B cell (primary cell): Measurements from ENCODE around the gene OXTR. TPM values are rescaled to one million over a fixed set of nuclear protein-coding genes. Genes with fewer than 3 reads are reported as not detected.

Source experiments
- ATAC-seq: fragments of 200-7000 bp; cut with Tn5 transposase; one replicate; pipeline ENCODE4 v1.10.0; 2021; ENCODE audit warnings: low read depth, mild to moderate bottlenecking, moderate number of reproducible peaks, moderate library complexity
- CTCF ChIA-PET: fragments of 350-600 bp; sonication (Branson Sonifier 250); formaldehyde crosslinking; loops from one replicate; lab custom pipeline; 2021; ENCODE audit warnings: antibody characterized with exemption, inconsistent platforms; lab: Charles Lee
- POLR2A ChIA-PET: fragments of 350-600 bp; sonication (Branson Sonifier 250); formaldehyde crosslinking; loops from one replicate; lab custom pipeline; 2021; ENCODE audit warnings: antibody characterized with exemption; lab: Charles Lee
- DNase-seq: peaks from one replicate; pipeline ENCODE4 v3.0.0; 2013
- H2AFZ ChIP-seq: 2 replicates; pipeline ENCODE4 v1.6.1; 2012; ENCODE audit warnings: mild to moderate bottlenecking, low read depth, low read length; ENCODE audit not compliant: insufficient read depth, poor library complexity, severe bottlenecking
- H3K27ac ChIP-seq, 2 donors: 1 replicate in 1 of 2; 2 replicates in 1 of 2; pipeline ENCODE4 v1.5.1; 2012 to 2013; ENCODE audit warnings: low read length in 2 of 2, mild to moderate bottlenecking in 2 of 2, moderate library complexity in 1 of 2
- H3K27me3 ChIP-seq, 4 experiments: fragments of 200-600 bp in 1 of 4; sonication (generic) in 1 of 4; replicated peaks in 1 of 4; 1 replicate in 2 of 4; 2 replicates in 2 of 4; pipeline versions ENCODE4 v1.6.1 to v1.7.0; 2013 to 2016; ENCODE audit warnings: low read length in 3 of 4, mild to moderate bottlenecking in 2 of 4, mixed read lengths in 1 of 4, moderate library complexity in 1 of 4; ENCODE audit not compliant: insufficient read depth in 4 of 4, control insufficient read depth in 3 of 4; ENCODE audit errors: control extremely low read depth in 1 of 4
- H3K36me3 ChIP-seq, 2 experiments: replicated peaks in 1 of 2; 1 replicate in 1 of 2; 2 replicates in 1 of 2; pipeline versions ENCODE4 v1.6.1 to v1.7.1; 2013; ENCODE audit warnings: low read length in 1 of 2; ENCODE audit not compliant: insufficient read depth in 2 of 2, control insufficient read depth in 1 of 2; ENCODE audit errors: control extremely low read depth in 1 of 2, extremely low read depth in 1 of 2
- H3K4me1 ChIP-seq, 2 donors: fragments of 200-600 bp in 1 of 2; sonication (generic) in 1 of 2; 1 replicate in 1 of 2; 2 replicates in 1 of 2; pipeline versions ENCODE4 v1.5.1 to v1.6.1; 2013 to 2017; ENCODE audit warnings: low read length in 2 of 2; ENCODE audit not compliant: control insufficient read depth in 2 of 2, insufficient read depth in 2 of 2
- H3K4me2 ChIP-seq: replicated peaks from 2 replicates; pipeline ENCODE3; 2012; ENCODE audit warnings: mild to moderate bottlenecking, low read depth, low read length; ENCODE audit not compliant: poor library complexity, severe bottlenecking
- H3K4me3 ChIP-seq, 5 experiments: fragments of 200-600 bp in 1 of 5; sonication (generic) in 1 of 5; 1 replicate in 3 of 5; 2 replicates in 2 of 5; pipeline versions ENCODE4 v1.5.1 to v1.7.0; 2011 to 2016; ENCODE audit warnings: low read length in 4 of 5, mild to moderate bottlenecking in 4 of 5, low read depth in 2 of 5, control low read depth in 1 of 5, moderate library complexity in 1 of 5; ENCODE audit not compliant: insufficient read depth in 1 of 5; ENCODE audit errors: control extremely low read depth in 1 of 5, extremely low read depth in 1 of 5
- H3K79me2 ChIP-seq: fragments of 200-600 bp; sonication (generic); one replicate; pipeline ENCODE4 v1.6.0; 2016; ENCODE audit warnings: low read length; ENCODE audit not compliant: control insufficient read depth, insufficient read depth
- H3K9ac ChIP-seq: fragments of 200-600 bp; sonication (generic); 2 replicates; pipeline ENCODE4 v1.6.1; 2017; ENCODE audit warnings: mild to moderate bottlenecking, low read length, moderate library complexity
- H3K9me3 ChIP-seq, 3 donors: one replicate each; pipeline versions ENCODE4 v1.6.1 to v1.7.1; 2013; ENCODE audit warnings: low read length in 2 of 3; ENCODE audit not compliant: control insufficient read depth in 2 of 3, insufficient read depth in 1 of 3; ENCODE audit errors: control extremely low read depth in 1 of 3
- H4K20me1 ChIP-seq: 2 replicates; pipeline ENCODE4 v1.6.0; 2012; ENCODE audit warnings: mild to moderate bottlenecking, low read length; ENCODE audit not compliant: insufficient read depth, control insufficient read depth, poor library complexity, severe bottlenecking
- H3K27ac Mint-ChIP-seq: one replicate; pipeline ENCODE4 v1.8.0; 2021; ENCODE audit warnings: mixed read lengths
- H3K27me3 Mint-ChIP-seq: one replicate; pipeline ENCODE4 v1.8.0; 2021; ENCODE audit warnings: mixed read lengths
- H3K4me1 Mint-ChIP-seq: one replicate; pipeline ENCODE4 v1.8.0; 2021; ENCODE audit warnings: mixed read lengths
- H3K4me3 Mint-ChIP-seq: one replicate; pipeline ENCODE4 v1.8.0; 2021; ENCODE audit warnings: mixed read lengths
- H3K9me3 Mint-ChIP-seq: one replicate; pipeline ENCODE4 v1.8.0; 2022; ENCODE audit warnings: mixed read lengths; ENCODE audit not compliant: insufficient read depth
- CTCF ChIP-seq: fragments of 200-600 bp; IDR thresholded peaks from one replicate; pipeline ENCODE4 v1.8.0; 2022; ENCODE audit warnings: antibody characterized with exemption, mild to moderate bottlenecking
- EZH2 ChIP-seq: IDR thresholded peaks from 2 replicates; pipeline ENCODE4 v1.6.1; 2012; ENCODE audit warnings: borderline replicate concordance, low read depth, mild to moderate bottlenecking, moderate library complexity, low read length; ENCODE audit not compliant: insufficient read depth, poor library complexity, severe bottlenecking
- WGBS: methylation state at CpG from one replicate; pipeline ENCODE4 v1.1.5; 2013; ENCODE audit warnings: missing lambda C conversion rate; ENCODE audit not compliant: insufficient coverage; 5-methylcytosine and 5-hydroxymethylcytosine counted together
- intact Hi-C: fragments of 100-400 bp; cut with micrococcal nuclease; formaldehyde crosslinking; loops from one replicate; pipeline ENCODE4 v1.10.0; 2022
- polyA plus RNA-seq: library from polyadenylated mRNA; depleted of rRNA; stranded (reverse); fragments of >200 nt; gene quantifications from 2 replicates; pipeline ENCODE4 v1.2.3, GENCODE V29; 2012
- total RNA-seq, 2 donors: library from RNA; stranded (reverse); fragments of 120-200 nt in 1 of 2; gene quantifications; 1 replicate in 1 of 2; 2 replicates in 1 of 2; pipeline versions ENCODE4 v1.2.3 to v1.2.4, GENCODE V29; 2013 to 2022

OXTR gene
- total and polyA plus RNA-seq, 2 donors (not counting 1 experiment from before 2014, with no cell fraction given) = 0.13 to 0.17 TPM

DNA sequence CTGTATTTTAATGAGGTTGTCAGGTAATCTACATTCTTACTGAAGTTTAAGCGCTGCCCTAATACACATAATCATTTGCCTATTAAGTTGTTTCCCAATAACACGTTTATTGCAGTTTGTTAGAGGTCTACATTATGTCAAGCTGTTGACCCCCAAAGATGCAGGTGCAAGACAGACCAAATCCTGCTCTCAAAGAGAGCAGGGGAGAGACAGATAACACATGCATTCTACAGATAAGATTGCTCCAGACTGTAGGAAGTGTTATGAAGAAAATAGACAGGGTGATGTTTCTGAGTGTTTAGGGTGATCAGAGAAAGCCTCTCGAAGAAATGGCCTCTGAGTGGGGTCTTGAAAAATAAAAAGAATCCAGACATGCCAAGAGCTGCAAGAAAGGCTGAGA lies 24.8 kb upstream of the OXTR start:
- no peak overlapping the region for H3K27ac Mint-ChIP-seq
- H3K36me3 ChIP-seq = no peaks in the 10 kb centered on the region

GRCh38 chr3:8793242-8793641 lies 23.8 kb upstream of the OXTR start:
- CTCF ChIA-PET = no interaction called here
- Histone ChIP-seq H3K4me1 (no peaks in the 10 kb centered on the region), H3K4me2 (no peak overlapping the region), H4K20me1 (no peaks in the 10 kb centered on the region), H3K4me3 (no peak overlapping the region), H3K9me3 (peaks cover 2 to 18% (median 3%) of the 10 kb centered on the region in 3 donors), H3K27me3 (no peaks in the 10 kb centered on the region), H3K79me2 (no peaks in the 10 kb centered on the region), H3K36me3 (no peaks in the 10 kb centered on the region), H3K9ac (no peak overlapping the region), H3K27ac (no peak overlapping the region), H2AFZ (no peak overlapping the region)
- intact Hi-C loops = no loop called here
- Mint-ChIP-seq H3K4me3 (no peak overlapping the region), H3K27ac (no peak overlapping the region), H3K27me3 (peaks cover 3% of the 10 kb centered on the region), H3K4me1 (no peaks in the 10 kb centered on the region), H3K9me3 (no peaks in the 10 kb centered on the region)
- POLR2A ChIA-PET = no interaction called here
- ATAC-seq (no peak), DNase-seq (no peak)
- no peak for TF ChIP-seq CTCF
- no peak for TF ChIP-seq EZH2
- 94% methylated on average over 7 of the region's 7 CpGs for WGBS

More for the DNA sequence above, 24.8 kb upstream of the OXTR start:
- Histone ChIP-seq H3K9ac (no peak overlapping the region), H4K20me1 (no peaks in the 10 kb centered on the region), H3K79me2 (no peaks in the 10 kb centered on the region), H3K4me2 (no peak overlapping the region), H3K4me3 (no peak overlapping the region), H3K27me3 (no peaks in the 10 kb centered on the region), H2AFZ (no peak overlapping the region), H3K27ac (no peak overlapping the region), H3K4me1 (no peaks in the 10 kb centered on the region), H3K9me3 (peaks cover 2 to 8% (median 3%) of the 10 kb centered on the region in 3 donors)
- no peaks in the 10 kb centered on the region for H3K9me3 Mint-ChIP-seq
- TF ChIP-seq CTCF (no peak), EZH2 (no peak)
- POLR2A ChIA-PET = no interaction called here
- peaks cover 3% of the 10 kb centered on the region for H3K27me3 Mint-ChIP-seq
- H3K4me3 Mint-ChIP-seq = no peak overlapping the region
- no peak for DNase-seq
- 100% methylated on average over 1 of the region's 3 CpGs for WGBS
- no peak for ATAC-seq
- no peaks in the 10 kb centered on the region for H3K4me1 Mint-ChIP-seq
- CTCF ChIA-PET = no interaction called here
- intact Hi-C loops = no loop called here
